Gastroesophageal sphincter (tissue), 4 donors: ENCODE data around the gene DOCK9. TPM values are rescaled to one million over a fixed set of nuclear protein-coding genes. Genes with fewer than 3 reads are reported as not detected.
"Not testable (repeated sequence)": the region's sequence is repeated elsewhere in the genome, so short reads cannot be mapped to it uniquely, and the experiment has no call there.

Source experiments
- ATAC-seq: fragments of 150-250 bp; one replicate; pipeline ENCODE4 v1.9.1; 2016; ENCODE audit warnings: mild to moderate bottlenecking, moderate library complexity
- H3K27ac ChIP-seq, 4 donors: fragments of 200-600 bp; sonication (generic) in 3 of 4; 1 replicate in 3 of 4; 2 replicates in 1 of 4; pipeline ENCODE4 v1.5.1; 2016 to 2019
- H3K27me3 ChIP-seq: fragments of 200-600 bp; sonication (generic); one replicate; pipeline ENCODE4 v1.5.1; 2019
- H3K36me3 ChIP-seq, 2 donors: fragments of 200-600 bp; sonication (generic); one replicate each; pipeline ENCODE4 v1.5.1; 2019; ENCODE audit warnings: control low read depth in 1 of 2
- H3K4me1 ChIP-seq, 3 donors: fragments of 200-600 bp; sonication (generic); 1 replicate in 2 of 3; 2 replicates in 1 of 3; pipeline ENCODE4 v1.5.1; 2016 to 2019; ENCODE audit warnings: control low read depth in 2 of 3
- H3K4me3 ChIP-seq, 2 donors: fragments of 200-600 bp; sonication (generic); one replicate each; pipeline ENCODE4 v1.5.1; 2019; ENCODE audit warnings: mild to moderate bottlenecking in 1 of 2, moderate library complexity in 1 of 2
- H3K9me3 ChIP-seq, 3 donors: fragments of 200-600 bp; sonication (generic); one replicate each; pipeline ENCODE4 v1.5.1; 2017 to 2019; ENCODE audit warnings: control low read depth in 2 of 3
- EP300 ChIP-seq: sonication (generic); formaldehyde crosslinking; IDR thresholded peaks from one replicate; pipeline ENCODE4 v1.6.1; 2017; ENCODE audit warnings: antibody characterized with exemption, mild to moderate bottlenecking
- POLR2A ChIP-seq, 2 donors: fragments of 450-650 bp; IDR thresholded peaks; one replicate each; pipeline ENCODE4 v1.6.1; 2017; ENCODE audit warnings: antibody characterized with exemption in 2 of 2, mild to moderate bottlenecking in 2 of 2, moderate library complexity in 1 of 2
- POLR2AphosphoS5 ChIP-seq: sonication (generic); formaldehyde crosslinking; IDR thresholded peaks from one replicate; pipeline ENCODE4 v1.6.1; 2017; ENCODE audit warnings: antibody characterized with exemption
- WGBS, 2 donors: methylation state at CpG; one replicate each; pipeline ENCODE4 v1.1.5; 2018; ENCODE audit warnings: low coverage in 1 of 2; 5-methylcytosine and 5-hydroxymethylcytosine counted together
- total RNA-seq, 4 donors: library from RNA; depleted of rRNA; stranded (reverse); fragments of >200 nt; gene quantifications; one replicate each; pipeline ENCODE4 v1.1.0, GENCODE V29; 2016
- TF ChIP-seq, protein P1 (sequence below), 4 experiments: fragments of 200-600 bp in 2 of 4; fragments of 450-650 bp in 2 of 4; sonication (generic) in 1 of 4; IDR thresholded peaks; one replicate each; pipeline ENCODE4 v1.5.1; 2017 to 2019; ENCODE audit warnings: antibody characterized with exemption in 4 of 4, mild to moderate bottlenecking in 2 of 4, moderate library complexity in 2 of 4

DOCK9 gene
- total RNA-seq, 4 donors from 2014 or later = 84.1 to 203 (median 150) TPM

DNA sequence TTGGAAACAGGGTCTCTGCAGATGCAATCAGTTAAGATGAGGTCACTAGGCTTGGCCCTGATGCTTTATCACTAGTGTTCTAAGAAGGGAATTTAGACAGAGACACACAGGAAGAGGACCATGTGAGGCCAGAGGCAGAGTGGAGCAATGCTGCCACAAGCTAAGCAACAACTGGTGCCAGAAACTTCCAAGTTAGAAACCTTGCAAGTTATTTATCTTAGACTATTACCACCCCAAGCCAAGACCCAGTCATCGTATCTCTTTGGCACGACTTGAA lies 81.1 kb downstream of the DOCK9 start:
- peaks cover 0 to 86% of the 10 kb centered on the region in 2 donors for H3K36me3 ChIP-seq
- 46 to 77% methylated on average over 2 of the region's 2 CpGs for WGBS, 2 donors
- no peaks in the 10 kb centered on the region for H3K27me3 ChIP-seq
- peaks cover 0 to 9% (median 4%) of the 10 kb centered on the region in 3 donors for H3K4me1 ChIP-seq
- ATAC-seq = peak; percentile 72
- no peak overlapping the region for H3K27ac ChIP-seq
- no peak overlapping the region for H3K4me3 ChIP-seq
- H3K9me3 ChIP-seq = no peaks in the 10 kb centered on the region
- TF ChIP-seq POLR2A (IDR thresholded peaks at IDR 0.05) = no peak
- TF ChIP-seq EP300 = no peak
- TF ChIP-seq, protein P1, sequence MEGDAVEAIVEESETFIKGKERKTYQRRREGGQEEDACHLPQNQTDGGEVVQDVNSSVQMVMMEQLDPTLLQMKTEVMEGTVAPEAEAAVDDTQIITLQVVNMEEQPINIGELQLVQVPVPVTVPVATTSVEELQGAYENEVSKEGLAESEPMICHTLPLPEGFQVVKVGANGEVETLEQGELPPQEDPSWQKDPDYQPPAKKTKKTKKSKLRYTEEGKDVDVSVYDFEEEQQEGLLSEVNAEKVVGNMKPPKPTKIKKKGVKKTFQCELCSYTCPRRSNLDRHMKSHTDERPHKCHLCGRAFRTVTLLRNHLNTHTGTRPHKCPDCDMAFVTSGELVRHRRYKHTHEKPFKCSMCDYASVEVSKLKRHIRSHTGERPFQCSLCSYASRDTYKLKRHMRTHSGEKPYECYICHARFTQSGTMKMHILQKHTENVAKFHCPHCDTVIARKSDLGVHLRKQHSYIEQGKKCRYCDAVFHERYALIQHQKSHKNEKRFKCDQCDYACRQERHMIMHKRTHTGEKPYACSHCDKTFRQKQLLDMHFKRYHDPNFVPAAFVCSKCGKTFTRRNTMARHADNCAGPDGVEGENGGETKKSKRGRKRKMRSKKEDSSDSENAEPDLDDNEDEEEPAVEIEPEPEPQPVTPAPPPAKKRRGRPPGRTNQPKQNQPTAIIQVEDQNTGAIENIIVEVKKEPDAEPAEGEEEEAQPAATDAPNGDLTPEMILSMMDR (IDR thresholded peaks at IDR 0.05) = no peak
- TF ChIP-seq POLR2AphosphoS5 = no peak

DNA sequence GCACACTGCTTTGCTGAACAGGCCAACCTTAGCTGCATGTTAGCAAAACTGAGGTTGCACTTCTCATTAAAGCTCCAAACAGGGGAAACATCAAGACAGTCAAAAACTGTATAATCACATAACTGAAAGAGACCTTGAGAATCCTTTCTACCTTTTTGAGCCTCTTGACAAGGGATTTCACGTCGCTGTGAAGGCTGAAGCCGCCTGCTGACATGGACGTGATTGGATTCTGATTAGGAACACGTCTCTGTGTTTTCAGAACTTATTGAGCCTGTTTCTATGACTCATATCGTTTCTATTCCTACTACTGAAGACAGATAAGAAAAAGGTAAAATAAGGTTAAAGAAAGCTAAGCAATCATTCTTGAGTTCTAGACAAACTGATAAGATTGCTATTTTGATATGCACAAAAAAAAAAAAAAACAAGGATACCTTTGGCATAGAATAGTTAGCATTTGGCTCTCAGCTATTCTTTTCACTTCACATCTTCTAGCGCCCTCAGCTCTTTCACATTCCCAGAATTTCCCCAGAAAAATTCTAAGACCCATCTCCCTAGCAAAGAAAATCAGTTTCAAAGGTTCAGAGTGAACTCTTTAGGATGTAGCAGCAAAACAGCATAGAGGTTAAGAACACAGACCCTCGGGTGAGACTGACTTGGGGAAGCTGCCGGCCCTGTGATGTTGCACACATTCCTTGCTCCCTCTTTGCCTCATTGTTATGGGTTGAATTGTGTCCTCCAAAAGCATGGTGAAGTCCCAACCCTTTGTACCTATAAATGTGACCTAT lies 81.6 kb downstream of the DOCK9 start:
- Histone ChIP-seq H3K27ac (no peak overlapping the region), H3K36me3 (peaks cover 0 to 84% of the 10 kb centered on the region in 2 donors), H3K4me3 (no peak overlapping the region), H3K9me3 (no peaks in the 10 kb centered on the region), H3K27me3 (no peaks in the 10 kb centered on the region), H3K4me1 (peaks cover 0 to 9% (median 4%) of the 10 kb centered on the region in 3 donors)
- 89 to 93% methylated on average over 7 to 9 of the region's 9 CpGs for WGBS, 2 donors
- ATAC-seq = peak; percentile 65
- TF ChIP-seq EP300 (no peak), POLR2AphosphoS5 (no peak), POLR2A (IDR thresholded peaks at IDR 0.05) (no peak)
- TF ChIP-seq, protein P1 (IDR thresholded peaks at IDR 0.05) = no peak

DNA sequence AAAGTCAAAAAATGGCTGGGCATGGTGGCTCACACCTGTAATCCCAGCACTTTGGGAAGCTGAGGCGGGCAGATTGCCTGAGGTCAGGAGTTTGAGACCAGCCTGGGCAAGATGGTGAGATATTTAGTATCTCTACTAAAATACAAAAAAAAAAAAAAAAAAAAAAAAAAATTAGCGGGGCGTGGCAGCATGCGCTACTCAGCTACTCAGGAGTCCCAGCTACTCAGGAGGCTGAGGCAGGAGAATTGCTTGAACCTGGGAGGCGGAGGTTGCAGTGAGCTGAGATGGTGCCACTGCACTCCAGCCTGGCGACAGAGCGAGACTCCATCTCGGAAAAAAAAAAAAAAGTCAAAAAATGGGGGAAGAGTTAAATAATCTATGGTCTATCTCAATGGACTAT lies 83.0 kb downstream of the DOCK9 start:
- not testable (repeated sequence) for H3K4me3 ChIP-seq, H3K27ac ChIP-seq, H3K27me3 ChIP-seq, H3K9me3 ChIP-seq, ATAC-seq
- WGBS, 2 donors = 99 to 100% methylated on average over 1 to 8 of the region's 8 CpGs
- Histone ChIP-seq H3K4me1 (peaks cover 0 to 16% (median 4%) of the 10 kb centered on the region in 3 donors), H3K36me3 (peaks cover 0 to 78% of the 10 kb centered on the region in 2 donors)

DNA sequence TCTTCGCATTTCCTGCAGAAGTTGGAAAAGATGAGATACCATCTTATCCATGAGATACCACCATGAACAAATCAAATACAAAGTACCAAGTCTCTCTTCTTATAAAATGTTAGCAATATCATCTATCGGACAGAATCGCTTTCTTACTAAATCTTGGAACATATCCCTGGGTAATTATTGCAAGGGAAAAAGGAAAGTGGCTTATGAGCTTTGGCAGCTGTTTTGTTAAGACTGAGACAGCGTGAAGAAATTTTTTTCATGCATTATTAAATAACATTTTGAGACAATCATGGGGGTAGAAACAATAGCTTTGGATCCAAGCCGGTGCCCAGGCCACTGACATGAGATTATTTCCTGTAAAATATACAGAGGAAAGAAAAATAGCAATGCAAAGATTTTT lies 84.5 kb downstream of the DOCK9 start:
- H3K9me3 ChIP-seq = no peaks in the 10 kb centered on the region
- WGBS, 2 donors = 53 to 61% methylated on average over 5 of the region's 5 CpGs
- ATAC-seq = no peak
- H3K4me1 ChIP-seq = peaks cover 0 to 16% (median 4%) of the 10 kb centered on the region in 3 donors
- no peak overlapping the region for H3K4me3 ChIP-seq
- H3K27ac ChIP-seq = no peak overlapping the region
- TF ChIP-seq EP300 (no peak), POLR2A (IDR thresholded peaks at IDR 0.05) (no peak), POLR2AphosphoS5 (no peak)
- TF ChIP-seq, protein P1 (IDR thresholded peaks at IDR 0.05) = no peak
- peaks cover 0 to 75% of the 10 kb centered on the region in 2 donors for H3K36me3 ChIP-seq
- H3K27me3 ChIP-seq = no peaks in the 10 kb centered on the region

DNA sequence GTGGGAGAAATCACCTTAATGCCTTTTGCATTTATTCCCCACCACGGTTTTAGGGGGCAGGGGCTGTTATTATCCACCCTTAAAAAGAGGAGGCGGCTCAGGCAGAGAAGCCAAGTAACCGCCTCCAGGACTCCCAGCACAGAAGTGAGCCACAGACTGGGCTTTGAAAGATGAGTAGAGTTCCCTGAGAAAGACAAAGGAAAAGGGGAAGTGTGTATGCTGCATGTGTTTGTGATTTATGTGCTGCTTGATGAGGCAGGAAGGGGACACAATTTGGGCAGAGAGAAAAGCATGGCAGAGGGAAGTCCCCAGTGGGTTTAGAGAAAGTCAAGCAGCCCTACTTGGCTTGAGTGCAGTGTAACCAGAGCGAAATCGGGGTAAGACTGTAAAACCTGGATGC lies 85.0 kb downstream of the DOCK9 start:
- WGBS, 2 donors = 61 to 72% methylated on average over 4 to 5 of the region's 5 CpGs
- no peaks in the 10 kb centered on the region for H3K27me3 ChIP-seq
- peaks cover 3 to 75% of the 10 kb centered on the region in 2 donors for H3K36me3 ChIP-seq
- TF ChIP-seq POLR2AphosphoS5 (no peak), EP300 (no peak), POLR2A (IDR thresholded peaks at IDR 0.05) (no peak)
- TF ChIP-seq, protein P1 (IDR thresholded peaks at IDR 0.05) = no peak
- no peak overlapping the region for H3K4me3 ChIP-seq
- no peak for ATAC-seq
- no peaks in the 10 kb centered on the region for H3K9me3 ChIP-seq
- H3K4me1 ChIP-seq = peaks cover 0 to 16% (median 4%) of the 10 kb centered on the region in 3 donors
- H3K27ac ChIP-seq = no peak overlapping the region
